ENCODE measurements around the gene CRIP2.

The CRIP2 gene

DNA sequence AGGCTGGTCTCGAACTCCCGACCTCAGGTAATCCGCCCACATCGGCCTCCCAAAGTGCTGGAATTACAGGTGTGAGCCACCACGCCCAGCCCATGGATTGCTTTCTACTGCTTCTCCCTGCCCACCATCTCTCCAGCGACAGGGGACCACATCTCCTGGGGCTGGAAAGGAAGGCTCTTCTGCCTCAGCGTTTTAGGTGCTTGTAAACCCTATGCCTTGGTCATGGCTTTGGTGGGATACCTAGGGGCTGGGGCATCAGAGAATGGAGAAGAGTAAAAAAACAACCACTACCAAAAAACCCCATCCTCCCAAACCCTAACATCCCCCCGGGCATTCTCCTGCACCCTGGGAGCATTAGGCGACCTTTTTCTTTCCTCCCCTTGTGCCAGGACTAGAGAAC, 50.7 kb downstream of the CRIP2 start:
- Histone ChIP-seq H2BK5ac (ENCODE audit: low read length) (no peak overlapping the region), H2BK120ac (ENCODE audit: low read depth, low read length) (no peak overlapping the region), H3K27me3 (ENCODE audit: insufficient read depth, low read length, poor library complexity) (peaks cover 3% of the 10 kb centered on the region), H3K4me1 (ENCODE audit: control insufficient read depth, low read depth, low read length) (no peaks in the 10 kb centered on the region), H3K4ac (ENCODE audit: low read depth, low read length) (no peak overlapping the region), H2AK5ac (ENCODE audit: low read length) (no peak overlapping the region), H2BK15ac (replicated peaks; ENCODE audit: low read depth) (no peak overlapping the region), H3K56ac (ENCODE audit: low read length) (no peak overlapping the region), H4K8ac (ENCODE audit: low read depth, low read length) (no peak overlapping the region), H3K79me1 (ENCODE audit: low read length) (no peaks in the 10 kb centered on the region), H3K79me2 (ENCODE audit: control insufficient read depth, insufficient read depth, low read length) (no peaks in the 10 kb centered on the region), H3K9ac (ENCODE audit: low read length) (no peak overlapping the region), H3K4me3 (ENCODE audit: low read length) (no peak overlapping the region), H4K5ac (ENCODE audit: low read length) (no peak overlapping the region), H3K4me2 (ENCODE audit: low read length) (no peak overlapping the region), H3K27ac (ENCODE audit: low read depth, low read length) (no peak overlapping the region), H3K23ac (ENCODE audit: low read length) (no peak overlapping the region), H3K36me3 (ENCODE audit: control insufficient read depth, insufficient read depth, low read length) (no peaks in the 10 kb centered on the region), H3K18ac (ENCODE audit: low read length) (no peak overlapping the region)
- WGBS (ENCODE audit: extremely low coverage, insufficient coverage, low lambda C conversion rate) = no CpG with 5 or more reads among the region's 9 CpGs
- DNase-seq = no peak

DNA sequence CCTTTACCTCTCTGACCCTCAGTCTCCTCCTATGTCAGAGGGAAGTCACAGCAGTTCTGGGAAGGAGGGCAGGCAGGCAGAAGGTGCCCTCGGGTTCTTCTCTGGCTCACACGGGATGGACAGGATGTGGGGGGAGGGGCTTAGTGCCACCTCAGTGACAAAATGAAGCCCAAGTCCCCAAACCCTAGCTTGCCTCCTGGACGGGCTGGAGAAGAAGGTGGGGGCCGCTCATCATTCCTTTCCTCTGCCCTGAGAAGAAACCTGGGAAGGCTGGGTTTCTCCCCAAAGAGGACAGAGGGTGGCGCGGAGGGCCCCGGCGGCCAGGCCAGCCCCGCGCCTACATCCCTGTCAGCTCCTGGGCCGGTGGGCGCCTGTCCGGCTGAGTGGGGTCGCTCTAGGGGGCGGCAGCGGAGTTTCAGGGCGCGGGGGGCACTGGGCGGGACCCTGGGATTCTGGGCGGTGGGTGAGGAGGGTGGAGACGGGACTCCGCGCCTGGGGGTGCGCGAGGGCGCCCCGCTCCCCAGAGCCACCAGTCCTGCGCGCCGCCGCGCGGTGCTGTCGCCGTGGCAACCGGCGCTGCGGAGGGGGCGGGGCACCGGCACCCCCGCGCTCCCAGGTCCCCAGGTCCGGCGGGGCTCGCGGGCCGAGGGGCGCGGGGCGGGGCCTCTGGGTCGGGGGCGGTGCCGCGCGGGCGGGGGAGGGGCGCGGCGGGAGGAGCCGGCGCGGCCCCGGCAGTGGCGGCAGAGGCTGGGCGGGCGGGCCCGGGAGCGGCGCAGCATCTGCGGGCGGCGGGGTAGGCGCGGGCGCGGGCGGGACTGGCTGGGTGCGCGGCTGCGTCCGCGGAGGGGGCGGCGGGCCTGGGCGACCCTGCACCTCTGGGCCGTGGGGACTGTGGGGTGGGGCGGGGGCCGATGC, 51.5 kb downstream of the CRIP2 start, which contains the start of gene TMEM121:
Gene TMEM121 (plus strand): TSS at position 723 of the 915 bp plus-strand sequence. CDS start 2,252 bp downstream, outside the sequence.
- no peaks in the 10 kb centered on the region for H3K79me1 ChIP-seq (ENCODE audit: low read length)
- H3K4me2 ChIP-seq (ENCODE audit: low read length) = peak within 1 kb of the TSS; percentile 22
- H3K23ac ChIP-seq (ENCODE audit: low read length) = no peak within 1 kb of the TSS
- H3K27me3 ChIP-seq (ENCODE audit: insufficient read depth, low read length, poor library complexity) = peaks cover 3% of the 10 kb centered on the region
- DNase-seq = peak; percentile 32
- no peak within 1 kb of the TSS for H2BK120ac ChIP-seq (ENCODE audit: low read depth, low read length)
- H3K79me2 ChIP-seq (ENCODE audit: control insufficient read depth, insufficient read depth, low read length) = no peaks in the 10 kb centered on the region
- WGBS (ENCODE audit: extremely low coverage, insufficient coverage, low lambda C conversion rate) = no CpG with 5 or more reads among the region's 88 CpGs
- no peak within 1 kb of the TSS for H2AK5ac ChIP-seq (ENCODE audit: low read length)
- H3K27ac ChIP-seq (ENCODE audit: low read depth, low read length) = no peak within 1 kb of the TSS
- no peak within 1 kb of the TSS for H2BK5ac ChIP-seq (ENCODE audit: low read length)
- H3K36me3 ChIP-seq (ENCODE audit: control insufficient read depth, insufficient read depth, low read length) = no peaks in the 10 kb centered on the region
- no peak within 1 kb of the TSS for H3K4me3 ChIP-seq (ENCODE audit: low read length)
- H3K4ac ChIP-seq (ENCODE audit: low read depth, low read length) = no peak within 1 kb of the TSS
- H4K8ac ChIP-seq (ENCODE audit: low read depth, low read length) = no peak within 1 kb of the TSS
- no peak within 1 kb of the TSS for H2BK15ac ChIP-seq (replicated peaks; ENCODE audit: low read depth)
- H3K18ac ChIP-seq (ENCODE audit: low read length) = no peak within 1 kb of the TSS
- H3K4me1 ChIP-seq (ENCODE audit: control insufficient read depth, low read depth, low read length) = no peaks in the 10 kb centered on the region
- no peak within 1 kb of the TSS for H3K56ac ChIP-seq (ENCODE audit: low read length)
- no peak within 1 kb of the TSS for H3K9ac ChIP-seq (ENCODE audit: low read length)
- H4K5ac ChIP-seq (ENCODE audit: low read length) = no peak within 1 kb of the TSS

DNA sequence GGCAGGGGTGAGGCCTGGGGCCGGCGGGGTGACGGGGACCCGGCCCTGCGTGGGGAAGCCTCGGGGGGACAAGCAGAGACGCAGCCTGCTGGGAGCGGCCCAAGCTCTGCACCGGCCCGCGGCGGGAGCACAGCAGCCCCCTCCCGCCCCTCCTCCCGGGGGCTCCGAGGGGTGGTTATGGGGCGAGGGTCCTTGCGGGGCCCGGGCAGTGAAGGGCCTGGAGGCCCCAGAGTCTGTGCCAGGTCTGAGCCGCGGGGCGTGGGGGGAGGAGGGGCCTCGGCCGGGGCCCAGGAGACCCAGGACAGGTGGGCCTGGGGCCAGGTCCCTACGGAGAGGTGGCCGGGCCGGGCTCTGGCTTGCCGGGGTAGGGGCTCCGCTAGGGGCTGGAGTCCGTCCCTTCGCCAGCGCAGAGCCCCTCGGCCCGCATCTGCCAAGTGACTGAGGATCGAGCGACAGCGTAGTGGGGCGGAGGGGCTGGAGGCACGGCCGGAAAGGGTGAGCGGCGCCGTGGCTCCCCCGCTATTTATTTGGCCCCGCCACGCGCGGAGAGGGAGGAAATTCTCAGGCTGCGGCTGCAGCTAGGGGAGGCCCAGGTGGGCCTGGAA, 52.3 kb downstream of the CRIP2 start:
- no peak overlapping the region for H2BK5ac ChIP-seq (ENCODE audit: low read length)
- no peak overlapping the region for H3K4me2 ChIP-seq (ENCODE audit: low read length)
- H2AK5ac ChIP-seq (ENCODE audit: low read length) = no peak overlapping the region
- no peak overlapping the region for H2BK120ac ChIP-seq (ENCODE audit: low read depth, low read length)
- no peaks in the 10 kb centered on the region for H3K79me1 ChIP-seq (ENCODE audit: low read length)
- no peaks in the 10 kb centered on the region for H3K36me3 ChIP-seq (ENCODE audit: control insufficient read depth, insufficient read depth, low read length)
- H2BK15ac ChIP-seq (replicated peaks; ENCODE audit: low read depth) = no peak overlapping the region
- H3K56ac ChIP-seq (ENCODE audit: low read length) = no peak overlapping the region
- H3K27ac ChIP-seq (ENCODE audit: low read depth, low read length) = no peak overlapping the region
- no peak overlapping the region for H4K8ac ChIP-seq (ENCODE audit: low read depth, low read length)
- H3K4me3 ChIP-seq (ENCODE audit: low read length) = no peak overlapping the region
- no CpG with 5 or more reads among the region's 48 CpGs for WGBS (ENCODE audit: extremely low coverage, insufficient coverage, low lambda C conversion rate)
- no peak overlapping the region for H3K4ac ChIP-seq (ENCODE audit: low read depth, low read length)
- H3K23ac ChIP-seq (ENCODE audit: low read length) = no peak overlapping the region
- H3K4me1 ChIP-seq (ENCODE audit: control insufficient read depth, low read depth, low read length) = no peaks in the 10 kb centered on the region
- H4K5ac ChIP-seq (ENCODE audit: low read length) = no peak overlapping the region
- H3K27me3 ChIP-seq (ENCODE audit: insufficient read depth, low read length, poor library complexity) = peaks cover 3% of the 10 kb centered on the region
- H3K18ac ChIP-seq (ENCODE audit: low read length) = no peak overlapping the region
- no peak for DNase-seq
- H3K79me2 ChIP-seq (ENCODE audit: control insufficient read depth, insufficient read depth, low read length) = no peaks in the 10 kb centered on the region
- H3K9ac ChIP-seq (ENCODE audit: low read length) = no peak overlapping the region

DNA sequence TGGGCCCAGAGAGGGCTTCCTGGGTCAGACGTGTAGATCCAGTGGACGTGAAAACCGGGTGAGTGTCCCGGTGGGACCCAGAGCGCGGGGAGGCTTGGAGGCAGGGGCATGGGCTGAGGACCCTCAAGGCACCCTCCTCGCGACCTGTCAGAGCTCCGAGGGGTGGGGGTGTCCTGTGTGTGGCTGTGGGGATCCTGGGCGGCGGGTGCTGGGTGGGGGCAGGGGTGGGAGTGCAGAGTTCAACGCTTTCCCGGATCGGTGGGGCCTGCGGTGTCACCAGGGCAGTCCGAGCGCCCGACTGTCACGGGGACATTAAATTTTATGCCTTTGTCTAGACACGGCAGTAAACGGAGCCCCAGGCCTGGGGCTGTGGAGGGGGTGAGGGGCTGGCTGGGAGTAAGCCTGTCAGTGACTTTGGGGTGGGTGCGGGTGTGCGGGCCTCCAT, 52.8 kb downstream of the CRIP2 start:
- Histone ChIP-seq H3K79me2 (ENCODE audit: control insufficient read depth, insufficient read depth, low read length) (no peaks in the 10 kb centered on the region), H3K4me1 (ENCODE audit: control insufficient read depth, low read depth, low read length) (no peaks in the 10 kb centered on the region), H4K8ac (ENCODE audit: low read depth, low read length) (no peak overlapping the region), H3K27me3 (ENCODE audit: insufficient read depth, low read length, poor library complexity) (peaks cover 3% of the 10 kb centered on the region), H2BK15ac (replicated peaks; ENCODE audit: low read depth) (no peak overlapping the region), H3K4me2 (ENCODE audit: low read length) (no peak overlapping the region), H2BK5ac (ENCODE audit: low read length) (no peak overlapping the region), H4K5ac (ENCODE audit: low read length) (no peak overlapping the region), H3K9ac (ENCODE audit: low read length) (no peak overlapping the region), H3K79me1 (ENCODE audit: low read length) (no peaks in the 10 kb centered on the region), H2BK120ac (ENCODE audit: low read depth, low read length) (no peak overlapping the region), H3K56ac (ENCODE audit: low read length) (no peak overlapping the region), H3K36me3 (ENCODE audit: control insufficient read depth, insufficient read depth, low read length) (no peaks in the 10 kb centered on the region), H3K27ac (ENCODE audit: low read depth, low read length) (no peak overlapping the region), H3K18ac (ENCODE audit: low read length) (no peak overlapping the region), H3K23ac (ENCODE audit: low read length) (no peak overlapping the region), H3K4me3 (ENCODE audit: low read length) (no peak overlapping the region), H3K4ac (ENCODE audit: low read depth, low read length) (no peak overlapping the region), H2AK5ac (ENCODE audit: low read length) (no peak overlapping the region)
- WGBS (ENCODE audit: extremely low coverage, insufficient coverage, low lambda C conversion rate) = no CpG with 5 or more reads among the region's 23 CpGs
- DNase-seq = no peak

DNA sequence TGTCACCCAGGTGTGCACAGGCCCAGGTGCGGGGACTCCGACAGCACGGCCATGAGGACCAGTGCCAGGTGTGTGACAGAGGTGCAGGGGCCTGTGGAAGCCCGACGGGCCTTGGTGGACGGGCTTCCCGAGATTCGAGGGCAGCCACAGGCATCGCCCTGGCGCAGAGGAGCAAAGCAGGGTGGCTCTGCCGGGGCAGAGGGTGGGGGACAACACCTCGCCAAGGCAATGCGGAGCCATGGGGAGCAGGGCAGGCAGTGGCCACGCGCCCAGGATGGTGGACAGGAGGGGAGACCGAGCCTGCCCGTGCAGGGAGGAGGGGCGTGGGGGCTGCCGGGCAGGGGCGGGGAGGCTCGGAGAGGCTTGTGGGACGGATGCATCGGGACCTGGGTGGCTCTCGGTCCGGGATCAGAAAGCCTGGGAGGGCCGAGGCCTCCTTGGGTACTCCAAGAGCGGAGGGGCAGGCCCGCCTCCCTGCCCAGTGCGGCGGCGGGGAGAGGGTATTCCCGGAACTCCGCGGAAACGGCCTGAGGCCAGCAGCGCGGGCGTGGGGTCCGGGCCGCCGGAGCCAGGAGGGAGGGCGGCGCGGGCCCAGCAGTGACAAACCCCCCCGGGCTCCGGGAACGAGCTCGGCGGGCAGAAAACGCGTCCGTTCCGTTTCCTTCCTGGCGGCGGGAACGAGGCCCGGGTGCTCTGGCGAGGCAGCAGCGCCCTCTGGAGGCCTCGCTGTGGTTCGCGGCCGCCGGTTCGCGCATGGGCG, 53.4 kb downstream of the CRIP2 start:
- Histone ChIP-seq H3K36me3 (ENCODE audit: control insufficient read depth, insufficient read depth, low read length) (no peaks in the 10 kb centered on the region), H2AK5ac (ENCODE audit: low read length) (no peak overlapping the region), H2BK5ac (ENCODE audit: low read length) (no peak overlapping the region), H3K4me1 (ENCODE audit: control insufficient read depth, low read depth, low read length) (no peaks in the 10 kb centered on the region), H3K18ac (ENCODE audit: low read length) (no peak overlapping the region), H3K79me1 (ENCODE audit: low read length) (no peaks in the 10 kb centered on the region), H3K4ac (ENCODE audit: low read depth, low read length) (no peak overlapping the region), H3K56ac (ENCODE audit: low read length) (peak overlapping the region; percentile 56), H2BK120ac (ENCODE audit: low read depth, low read length) (no peak overlapping the region), H3K4me3 (ENCODE audit: low read length) (no peak overlapping the region), H4K8ac (ENCODE audit: low read depth, low read length) (no peak overlapping the region), H3K4me2 (ENCODE audit: low read length) (no peak overlapping the region), H3K23ac (ENCODE audit: low read length) (no peak overlapping the region), H2BK15ac (replicated peaks; ENCODE audit: low read depth) (no peak overlapping the region), H4K5ac (ENCODE audit: low read length) (no peak overlapping the region), H3K27ac (ENCODE audit: low read depth, low read length) (no peak overlapping the region), H3K9ac (ENCODE audit: low read length) (peak overlapping the region; percentile 55), H3K79me2 (ENCODE audit: control insufficient read depth, insufficient read depth, low read length) (no peaks in the 10 kb centered on the region), H3K27me3 (ENCODE audit: insufficient read depth, low read length, poor library complexity) (peaks cover 3% of the 10 kb centered on the region)
- WGBS (ENCODE audit: extremely low coverage, insufficient coverage, low lambda C conversion rate) = no CpG with 5 or more reads among the region's 67 CpGs
- DNase-seq = peak; percentile 49

Measured in mesendoderm (in vitro differentiated cells).